Measurements from ENCODE around the gene SHMT1.
"Not testable (repeated sequence)": the region's sequence is repeated elsewhere in the genome, so short reads cannot be mapped to it uniquely, and the experiment has no call there.

The SHMT1 gene

DNA sequence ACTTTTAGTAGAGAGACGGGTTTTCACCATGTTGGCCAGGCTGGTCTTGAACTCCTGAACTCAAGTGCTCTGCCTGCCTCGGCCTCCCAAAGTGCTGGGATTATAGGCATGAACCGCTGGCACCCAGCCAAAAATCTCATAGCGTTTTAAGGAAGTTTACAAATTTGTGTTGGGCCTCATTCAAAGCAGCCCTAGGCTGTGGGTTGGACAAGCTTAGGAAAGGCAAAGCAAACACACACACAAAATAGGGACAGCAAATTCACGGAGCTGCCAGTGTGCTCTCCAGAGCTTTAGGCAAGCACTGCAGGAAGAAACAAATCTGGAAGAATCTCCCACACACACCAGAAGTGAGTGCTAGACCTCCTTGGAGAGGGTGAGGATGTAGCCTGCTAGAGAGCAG, 39.8 kb upstream of the SHMT1 start:
- not testable (repeated sequence) for H3K27me3 ChIP-seq (ENCODE audit: insufficient read depth, low read length, poor library complexity); ATAC-seq (ENCODE audit: insufficient read depth, low read depth); H3K36me3 ChIP-seq (ENCODE audit: insufficient read depth, low read length); DNase-seq; H2AFZ ChIP-seq (ENCODE audit: low read depth, low read length); H3K4me3 ChIP-seq (ENCODE audit: low read depth in 1 of 2, low read length in 2 of 2); H3K4me2 ChIP-seq (ENCODE audit: insufficient read depth, low read length); H3K9ac ChIP-seq (ENCODE audit: low read depth, low read length); H3K79me2 ChIP-seq (ENCODE audit: insufficient read depth, low read length); H3K9me3 ChIP-seq (ENCODE audit: insufficient read depth, low read length, severe bottlenecking); H4K20me1 ChIP-seq (ENCODE audit: insufficient read depth, low read length); H3K4me1 ChIP-seq (ENCODE audit: insufficient read depth, low read length); H3K27ac ChIP-seq (ENCODE audit: low read length)

DNA sequence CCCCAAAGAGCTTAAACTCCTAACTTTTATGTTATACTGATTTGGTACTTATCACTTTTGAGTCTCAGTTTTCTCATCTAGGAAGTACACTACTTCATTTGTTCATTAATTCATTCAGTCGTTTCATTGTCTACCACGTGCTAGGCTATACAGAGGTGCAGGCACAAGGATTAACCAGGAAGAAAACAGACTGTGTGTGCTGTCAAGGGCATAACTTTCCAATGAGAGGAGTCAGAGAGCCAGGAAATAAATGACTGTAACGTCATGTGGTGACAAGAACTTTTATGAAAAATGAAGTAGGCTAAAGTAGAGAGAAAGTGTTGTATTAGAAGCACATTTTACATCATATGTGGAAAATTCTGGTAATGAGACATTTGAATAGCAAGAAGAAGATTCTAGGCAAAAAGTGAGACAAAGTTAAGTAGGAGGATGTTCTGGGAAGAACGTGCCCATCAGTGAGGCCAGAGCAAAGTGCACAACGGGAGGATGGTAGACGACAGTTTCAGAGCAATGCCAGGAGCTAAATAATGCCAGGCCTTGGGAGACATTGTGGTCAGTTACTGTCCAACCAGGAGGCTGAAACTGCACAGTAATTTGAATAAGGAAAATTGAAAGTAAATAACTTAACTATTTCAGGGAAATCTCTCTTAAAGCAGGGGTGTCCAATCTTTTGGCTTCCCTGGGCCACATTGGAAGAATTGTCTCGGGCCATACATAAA, 38.7 kb upstream of the SHMT1 start:
- H3K79me2 ChIP-seq (ENCODE audit: insufficient read depth, low read length); DNase-seq; H3K27ac ChIP-seq (ENCODE audit: low read length); H4K20me1 ChIP-seq (ENCODE audit: insufficient read depth, low read length); H3K27me3 ChIP-seq (ENCODE audit: insufficient read depth, low read length, poor library complexity); H3K4me1 ChIP-seq (ENCODE audit: insufficient read depth, low read length); H3K4me3 ChIP-seq (ENCODE audit: low read depth in 1 of 2, low read length in 2 of 2); H3K36me3 ChIP-seq (ENCODE audit: insufficient read depth, low read length); H3K4me2 ChIP-seq (ENCODE audit: insufficient read depth, low read length); H3K9ac ChIP-seq (ENCODE audit: low read depth, low read length); H2AFZ ChIP-seq (ENCODE audit: low read depth, low read length); ATAC-seq (ENCODE audit: insufficient read depth, low read depth); H3K9me3 ChIP-seq (ENCODE audit: insufficient read depth, low read length, severe bottlenecking): not testable (repeated sequence)

DNA sequence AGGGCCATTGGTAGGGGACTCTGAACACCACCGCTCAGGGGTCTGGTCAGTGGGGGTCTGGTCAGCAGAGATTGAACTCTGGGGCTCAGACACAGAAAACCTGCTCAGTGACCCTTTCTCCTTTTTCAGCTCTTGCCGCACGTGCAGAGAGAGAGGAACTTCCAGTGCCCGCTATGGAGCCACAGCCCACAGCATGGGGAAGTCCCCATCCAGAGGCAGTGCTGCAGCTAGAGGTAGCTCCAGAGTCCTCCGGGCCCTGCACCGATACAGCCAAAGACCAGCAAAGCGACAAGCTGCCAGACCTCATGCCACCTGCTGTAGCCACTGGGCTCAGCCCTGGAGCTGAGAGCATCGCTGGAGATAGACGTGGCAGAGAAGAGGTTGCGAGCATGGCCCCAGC, 25.4 kb upstream of the SHMT1 start:
- H4K20me1 ChIP-seq (ENCODE audit: insufficient read depth, low read length); H3K4me3 ChIP-seq (ENCODE audit: low read depth in 1 of 2, low read length in 2 of 2); DNase-seq; H3K27ac ChIP-seq (ENCODE audit: low read length); H3K9ac ChIP-seq (ENCODE audit: low read depth, low read length); H3K9me3 ChIP-seq (ENCODE audit: insufficient read depth, low read length, severe bottlenecking); H2AFZ ChIP-seq (ENCODE audit: low read depth, low read length); H3K4me1 ChIP-seq (ENCODE audit: insufficient read depth, low read length); H3K36me3 ChIP-seq (ENCODE audit: insufficient read depth, low read length); ATAC-seq (ENCODE audit: insufficient read depth, low read depth); H3K27me3 ChIP-seq (ENCODE audit: insufficient read depth, low read length, poor library complexity); H3K79me2 ChIP-seq (ENCODE audit: insufficient read depth, low read length); H3K4me2 ChIP-seq (ENCODE audit: insufficient read depth, low read length): not testable (repeated sequence)

DNA sequence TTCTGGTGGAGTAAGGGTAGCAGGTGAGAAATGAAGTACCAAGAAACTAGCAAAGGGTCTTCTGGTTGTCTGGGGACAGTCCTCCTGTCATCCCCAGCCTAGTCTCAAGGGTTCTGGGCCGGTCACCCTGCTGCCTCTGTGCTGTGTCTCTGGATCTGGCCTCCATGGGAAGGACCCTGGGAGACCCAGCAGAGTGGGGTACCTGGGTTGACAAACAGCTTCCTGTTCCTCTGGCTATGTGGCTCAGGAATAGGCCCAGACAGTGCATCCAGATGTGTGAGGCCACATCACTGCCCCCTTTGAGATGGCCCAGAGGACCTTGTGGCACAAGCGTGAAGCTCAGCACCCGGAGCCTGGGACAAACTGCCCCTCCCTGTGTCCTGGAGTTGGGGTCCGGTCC, 24.9 kb upstream of the SHMT1 start:
- not testable (repeated sequence) for H3K4me3 ChIP-seq (ENCODE audit: low read depth in 1 of 2, low read length in 2 of 2); H3K4me2 ChIP-seq (ENCODE audit: insufficient read depth, low read length)

DNA sequence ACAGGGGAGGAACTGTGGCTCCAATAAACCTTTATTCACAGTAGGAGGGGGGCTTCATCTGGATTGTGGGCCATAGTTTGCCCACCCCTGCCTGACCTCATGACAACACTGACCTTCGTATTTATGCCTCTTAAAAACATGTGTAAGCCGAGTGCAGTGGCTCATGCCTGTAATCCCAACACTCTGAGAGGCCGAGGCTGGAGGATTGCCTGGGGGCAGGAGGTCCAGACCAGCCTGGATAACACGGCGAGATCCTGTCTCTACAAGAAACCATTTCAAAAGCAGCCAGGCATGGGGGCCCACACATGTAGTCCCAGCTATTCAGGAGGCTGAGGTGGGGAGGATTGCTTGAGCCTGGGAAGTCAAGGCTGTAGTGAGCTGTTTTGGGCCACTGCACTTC, 24.2 kb upstream of the SHMT1 start:
- not testable (repeated sequence) for H3K79me2 ChIP-seq (ENCODE audit: insufficient read depth, low read length); H2AFZ ChIP-seq (ENCODE audit: low read depth, low read length); ATAC-seq (ENCODE audit: insufficient read depth, low read depth); DNase-seq; H3K4me1 ChIP-seq (ENCODE audit: insufficient read depth, low read length); H3K9me3 ChIP-seq (ENCODE audit: insufficient read depth, low read length, severe bottlenecking); H3K27me3 ChIP-seq (ENCODE audit: insufficient read depth, low read length, poor library complexity); H4K20me1 ChIP-seq (ENCODE audit: insufficient read depth, low read length); H3K27ac ChIP-seq (ENCODE audit: low read length); H3K4me2 ChIP-seq (ENCODE audit: insufficient read depth, low read length); H3K36me3 ChIP-seq (ENCODE audit: insufficient read depth, low read length); H3K4me3 ChIP-seq (ENCODE audit: low read depth in 1 of 2, low read length in 2 of 2); H3K9ac ChIP-seq (ENCODE audit: low read depth, low read length)

More for the DNA sequence above, 24.9 kb upstream of the SHMT1 start:
- not testable (repeated sequence) for H3K9ac ChIP-seq (ENCODE audit: low read depth, low read length); H3K9me3 ChIP-seq (ENCODE audit: insufficient read depth, low read length, severe bottlenecking); H3K36me3 ChIP-seq (ENCODE audit: insufficient read depth, low read length); H4K20me1 ChIP-seq (ENCODE audit: insufficient read depth, low read length); H3K27ac ChIP-seq (ENCODE audit: low read length); H3K27me3 ChIP-seq (ENCODE audit: insufficient read depth, low read length, poor library complexity); DNase-seq; H3K4me1 ChIP-seq (ENCODE audit: insufficient read depth, low read length); H3K79me2 ChIP-seq (ENCODE audit: insufficient read depth, low read length); H2AFZ ChIP-seq (ENCODE audit: low read depth, low read length); ATAC-seq (ENCODE audit: insufficient read depth, low read depth)

DNA sequence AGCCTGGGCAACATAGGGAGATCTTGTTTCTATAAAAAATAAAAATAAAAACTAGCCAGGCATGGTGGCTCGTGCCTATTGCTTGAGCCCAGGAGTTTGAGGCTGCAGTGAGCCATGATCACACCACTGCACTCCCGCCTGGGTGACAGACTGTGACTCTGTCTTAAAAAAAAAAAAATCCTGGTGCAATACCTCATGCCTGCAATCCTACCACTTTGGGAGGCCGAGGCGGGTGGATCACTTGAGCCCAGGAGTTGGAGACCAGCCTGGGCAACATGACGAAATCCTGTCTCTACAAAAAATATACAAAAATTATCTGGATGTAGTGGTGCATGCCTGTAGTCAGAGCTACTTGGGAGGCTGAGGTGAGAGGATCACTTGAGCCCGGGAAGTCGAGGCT, 20.9 kb upstream of the SHMT1 start:
- H3K27me3 ChIP-seq (ENCODE audit: insufficient read depth, low read length, poor library complexity): not testable (repeated sequence)

DNA sequence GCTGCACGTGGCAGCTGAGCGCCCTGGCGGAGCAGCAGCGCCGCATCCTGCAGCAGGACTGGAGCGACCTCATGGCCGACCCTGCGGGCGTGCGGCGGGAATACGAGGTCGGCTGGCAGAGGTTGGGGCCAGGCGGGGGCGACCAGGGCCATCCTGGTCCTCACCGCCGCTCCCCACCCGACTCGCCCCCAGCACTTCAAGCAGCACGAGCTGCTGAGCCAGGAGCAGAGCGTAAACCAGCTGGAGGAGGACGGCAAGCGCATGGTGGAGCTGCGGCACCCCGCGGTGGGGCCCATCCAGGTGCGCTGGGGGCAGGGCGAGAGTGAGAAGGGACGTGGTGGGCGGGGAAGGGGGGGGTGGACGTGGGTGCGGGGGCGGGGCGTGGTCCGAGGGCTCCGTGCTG, 19.7 kb upstream of the SHMT1 start:
- H3K27ac ChIP-seq (ENCODE audit: low read length); H3K9me3 ChIP-seq (ENCODE audit: insufficient read depth, low read length, severe bottlenecking); H3K4me3 ChIP-seq (ENCODE audit: low read depth in 1 of 2, low read length in 2 of 2); H3K9ac ChIP-seq (ENCODE audit: low read depth, low read length); H3K36me3 ChIP-seq (ENCODE audit: insufficient read depth, low read length); H3K4me1 ChIP-seq (ENCODE audit: insufficient read depth, low read length); H4K20me1 ChIP-seq (ENCODE audit: insufficient read depth, low read length); H3K27me3 ChIP-seq (ENCODE audit: insufficient read depth, low read length, poor library complexity); H3K79me2 ChIP-seq (ENCODE audit: insufficient read depth, low read length); H3K4me2 ChIP-seq (ENCODE audit: insufficient read depth, low read length); H2AFZ ChIP-seq (ENCODE audit: low read depth, low read length): not testable (repeated sequence)
- ATAC-seq (ENCODE audit: insufficient read depth, low read depth) (peak; percentile 77), DNase-seq (peak; percentile 59)

More for the DNA sequence above, 20.9 kb upstream of the SHMT1 start:
- not testable (repeated sequence) for H3K79me2 ChIP-seq (ENCODE audit: insufficient read depth, low read length); H3K4me1 ChIP-seq (ENCODE audit: insufficient read depth, low read length); H3K4me3 ChIP-seq (ENCODE audit: low read depth in 1 of 2, low read length in 2 of 2); DNase-seq; H3K9ac ChIP-seq (ENCODE audit: low read depth, low read length); H3K9me3 ChIP-seq (ENCODE audit: insufficient read depth, low read length, severe bottlenecking); H3K27ac ChIP-seq (ENCODE audit: low read length); H3K36me3 ChIP-seq (ENCODE audit: insufficient read depth, low read length); H4K20me1 ChIP-seq (ENCODE audit: insufficient read depth, low read length); H2AFZ ChIP-seq (ENCODE audit: low read depth, low read length); ATAC-seq (ENCODE audit: insufficient read depth, low read depth); H3K4me2 ChIP-seq (ENCODE audit: insufficient read depth, low read length)
